ENCODE measurements around the gene NCKAP5. TPM values are rescaled to one million over a fixed set of nuclear protein-coding genes. Genes with fewer than 3 reads are reported as not detected.

The NCKAP5 gene
- total and polyA plus RNA-seq, 9 of the 15 experiments (the other 6 are each of a cell fraction or from before 2014, with no cell fraction given): not detected

DNA sequence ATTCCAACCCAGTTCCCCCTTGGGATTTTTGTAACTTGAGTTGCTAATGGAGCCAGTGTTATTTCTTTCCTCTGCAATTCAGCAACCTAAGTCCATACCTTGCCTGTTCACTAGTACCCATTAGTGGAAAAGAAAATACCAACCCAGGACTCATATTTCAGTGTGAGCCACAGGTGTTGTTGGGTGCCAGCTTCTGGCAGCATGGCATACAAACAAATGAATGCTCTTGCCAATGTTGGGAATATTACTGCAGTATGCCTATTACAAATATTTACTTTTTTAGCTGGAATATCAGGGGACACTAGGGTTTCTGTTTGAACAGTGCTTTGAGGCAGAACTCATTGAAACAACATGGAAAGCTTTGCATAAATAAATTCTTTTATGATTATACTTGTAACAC is 130.2 kb downstream of the NCKAP5 start (continued):
- TF ChIP-seq ZNF347 (CRISPR knock-in tag; IDR thresholded peaks at IDR 0.05; ENCODE audit: low read depth): no peak
- no peak for TF ChIP-seq HEY1 (CRISPR knock-in tag; IDR thresholded peaks at IDR 0.05; ENCODE audit: borderline replicate concordance)
- TF ChIP-seq DMBX1 (CRISPR knock-in tag; IDR thresholded peaks at IDR 0.05; ENCODE audit: borderline replicate concordance): no peak
- no peak for TF ChIP-seq EP400 (IDR thresholded peaks at IDR 0.05)
- TF ChIP-seq CEBPG (CRISPR knock-in tag; IDR thresholded peaks at IDR 0.05): no peak
- TF ChIP-seq CEBPG (tag; conservative IDR thresholded peaks at IDR 0.05 in 1 of 2, IDR thresholded peaks at IDR 0.05 in 1 of 2): no peak
- TF ChIP-seq PBX2 (CRISPR knock-in tag; IDR thresholded peaks at IDR 0.05; ENCODE audit: low read depth): no peak
- TF ChIP-seq PBX2 (tag; conservative IDR thresholded peaks at IDR 0.05; ENCODE audit: low read depth): no peak
- TF ChIP-seq COPS2 (conservative IDR thresholded peaks at IDR 0.05): no peak
- no peak for TF ChIP-seq ZKSCAN1 (IDR thresholded peaks at IDR 0.05; ENCODE audit: low read depth, low read length)
- no peak for TF ChIP-seq ZNF785 (CRISPR knock-in tag; IDR thresholded peaks at IDR 0.05)
- no peak for TF ChIP-seq BRF1 (IDR thresholded peaks at IDR 0.05; ENCODE audit: borderline replicate concordance, extremely low read depth, insufficient read length)
- TF ChIP-seq, protein P1, sequence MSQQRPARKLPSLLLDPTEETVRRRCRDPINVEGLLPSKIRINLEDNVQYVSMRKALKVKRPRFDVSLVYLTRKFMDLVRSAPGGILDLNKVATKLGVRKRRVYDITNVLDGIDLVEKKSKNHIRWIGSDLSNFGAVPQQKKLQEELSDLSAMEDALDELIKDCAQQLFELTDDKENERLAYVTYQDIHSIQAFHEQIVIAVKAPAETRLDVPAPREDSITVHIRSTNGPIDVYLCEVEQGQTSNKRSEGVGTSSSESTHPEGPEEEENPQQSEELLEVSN (IDR thresholded peaks at IDR 0.05; ENCODE audit: borderline replicate concordance in 1 of 2, extremely low read depth in 1 of 2, insufficient read depth in 1 of 2, insufficient read length in 1 of 2, low read depth in 1 of 2, low read length in 1 of 2, poor library complexity in 1 of 2, severe bottlenecking in 1 of 2): no peak
- TF ChIP-seq CCAR2 (IDR thresholded peaks at IDR 0.05; ENCODE audit: low read depth, low read length): no peak
- TF ChIP-seq ZC3H11A (IDR thresholded peaks at IDR 0.05; ENCODE audit: low read depth, low read length): no peak
- no peak for TF ChIP-seq HDAC2 (IDR thresholded peaks at IDR 0.05)
- TF ChIP-seq ZNF75A (CRISPR knock-in tag; IDR thresholded peaks at IDR 0.05): no peak

Measured in K562 (cell line).